Osteocyte (in vitro differentiated cells): ENCODE results near the gene GADL1. TPM values are rescaled to one million over a fixed set of nuclear protein-coding genes. Genes with fewer than 3 reads are reported as not detected.
A peak's percentile ranks its signal among the peaks of the same experiment; 100 is the strongest.

ENCODE experiments used
- DNase-seq: peaks from one replicate; pipeline ENCODE4 v3.0.0; 2021; ENCODE audit warnings: mixed read lengths; ENCODE audit not compliant: unreplicated experiment; ENCODE audit errors: extremely low spot score
- H3K27ac Mint-ChIP-seq: one replicate; pipeline ENCODE4 v1.8.0; 2021; ENCODE audit warnings: mild to moderate bottlenecking, mixed read lengths; ENCODE audit not compliant: unreplicated experiment
- H3K27me3 Mint-ChIP-seq: one replicate; pipeline ENCODE4 v1.8.0; 2021; ENCODE audit warnings: mixed read lengths; ENCODE audit not compliant: unreplicated experiment
- H3K36me3 Mint-ChIP-seq: one replicate; pipeline ENCODE4 v1.8.0; 2021; ENCODE audit warnings: mixed read lengths; ENCODE audit not compliant: unreplicated experiment
- H3K4me1 Mint-ChIP-seq: one replicate; pipeline ENCODE4 v1.8.0; 2021; ENCODE audit warnings: mixed read lengths; ENCODE audit not compliant: unreplicated experiment
- H3K4me3 Mint-ChIP-seq: one replicate; pipeline ENCODE4 v1.8.0; 2021; ENCODE audit warnings: mild to moderate bottlenecking, moderate library complexity, mixed read lengths; ENCODE audit not compliant: unreplicated experiment
- H3K9me3 Mint-ChIP-seq: one replicate; pipeline ENCODE4 v1.8.0; 2021; ENCODE audit warnings: mixed read lengths; ENCODE audit not compliant: unreplicated experiment
- total RNA-seq: library from RNA; stranded (reverse); gene quantifications from 2 replicates; pipeline ENCODE4 v1.2.1, GENCODE V29; 2021
- TF ChIP-seq, protein P1 (sequence below): fragments of 200-600 bp; sonication (generic); IDR thresholded peaks from 2 replicates; pipeline ENCODE4 v1.5.0; 2021; ENCODE audit warnings: antibody characterized with exemption, mild to moderate bottlenecking, moderate library complexity

Gene GADL1
- total RNA-seq, 1 donor from 2014 or later: not detected

DNA sequence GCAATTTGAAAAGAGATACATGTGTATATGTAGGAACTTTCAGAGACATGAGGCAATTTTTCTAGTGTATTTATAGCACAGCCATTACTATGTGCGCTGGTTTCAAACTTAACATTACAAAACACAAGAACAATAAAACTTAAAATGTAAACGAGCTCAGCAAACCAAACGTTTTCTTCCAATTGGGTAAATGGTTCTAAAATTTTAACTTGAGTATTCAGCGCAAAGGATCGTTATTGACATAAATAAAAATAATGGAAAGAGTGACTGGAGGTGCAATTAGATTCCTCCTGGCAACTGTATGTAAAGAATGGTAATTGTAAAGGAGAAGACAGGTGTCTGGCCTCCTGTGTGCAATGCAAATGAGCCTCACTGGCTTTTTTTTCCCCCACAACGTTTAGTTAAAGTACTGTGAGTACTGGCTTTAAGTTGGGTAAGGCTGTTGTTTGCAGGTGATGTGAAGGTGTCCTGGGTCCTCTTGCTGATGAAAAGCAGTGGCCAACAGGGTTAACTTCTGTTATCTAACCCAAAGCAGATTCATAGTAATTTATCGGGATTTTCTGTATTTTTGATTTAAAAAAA is 14.1 kb upstream of the GADL1 start:
- Mint-ChIP-seq H3K9me3 (no peaks in the 10 kb centered on the region), H3K4me1 (no peaks in the 10 kb centered on the region), H3K27ac (no peak overlapping the region), H3K36me3 (no peaks in the 10 kb centered on the region), H3K4me3 (no peak overlapping the region), H3K27me3 (peaks cover 8% of the 10 kb centered on the region)
- TF ChIP-seq, protein P1, sequence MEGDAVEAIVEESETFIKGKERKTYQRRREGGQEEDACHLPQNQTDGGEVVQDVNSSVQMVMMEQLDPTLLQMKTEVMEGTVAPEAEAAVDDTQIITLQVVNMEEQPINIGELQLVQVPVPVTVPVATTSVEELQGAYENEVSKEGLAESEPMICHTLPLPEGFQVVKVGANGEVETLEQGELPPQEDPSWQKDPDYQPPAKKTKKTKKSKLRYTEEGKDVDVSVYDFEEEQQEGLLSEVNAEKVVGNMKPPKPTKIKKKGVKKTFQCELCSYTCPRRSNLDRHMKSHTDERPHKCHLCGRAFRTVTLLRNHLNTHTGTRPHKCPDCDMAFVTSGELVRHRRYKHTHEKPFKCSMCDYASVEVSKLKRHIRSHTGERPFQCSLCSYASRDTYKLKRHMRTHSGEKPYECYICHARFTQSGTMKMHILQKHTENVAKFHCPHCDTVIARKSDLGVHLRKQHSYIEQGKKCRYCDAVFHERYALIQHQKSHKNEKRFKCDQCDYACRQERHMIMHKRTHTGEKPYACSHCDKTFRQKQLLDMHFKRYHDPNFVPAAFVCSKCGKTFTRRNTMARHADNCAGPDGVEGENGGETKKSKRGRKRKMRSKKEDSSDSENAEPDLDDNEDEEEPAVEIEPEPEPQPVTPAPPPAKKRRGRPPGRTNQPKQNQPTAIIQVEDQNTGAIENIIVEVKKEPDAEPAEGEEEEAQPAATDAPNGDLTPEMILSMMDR: no peak
- no peak for DNase-seq

DNA sequence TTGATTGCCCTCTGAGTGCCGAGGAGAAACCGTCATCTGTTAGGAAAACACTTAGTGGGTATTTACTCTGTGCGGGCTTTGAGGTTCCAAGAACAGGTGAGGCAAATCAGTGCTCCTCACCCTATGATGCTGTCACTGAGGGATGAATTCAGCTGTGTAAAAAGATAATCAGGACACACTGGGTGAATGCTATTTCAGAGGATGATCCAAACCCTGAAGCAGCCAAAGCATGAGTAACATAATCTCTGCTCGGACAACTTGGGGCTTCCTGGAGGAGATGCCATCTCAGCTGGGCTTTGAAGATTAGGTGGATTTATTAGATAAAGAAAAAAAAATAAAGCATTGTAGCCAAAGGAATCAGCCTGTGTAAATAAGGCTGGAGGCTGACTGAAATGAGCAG is 10.5 kb upstream of the GADL1 start:
- DNase-seq: no peak
- TF ChIP-seq, protein P1: no peak
- no peak overlapping the region for H3K4me3 Mint-ChIP-seq
- H3K27me3 Mint-ChIP-seq: peaks cover 5% of the 10 kb centered on the region
- no peaks in the 10 kb centered on the region for H3K4me1 Mint-ChIP-seq
- H3K27ac Mint-ChIP-seq: no peak overlapping the region
- H3K9me3 Mint-ChIP-seq: no peaks in the 10 kb centered on the region
- no peaks in the 10 kb centered on the region for H3K36me3 Mint-ChIP-seq

GRCh38 chr3:30895329-30895728 is 868 bp upstream of the GADL1 start:
- H3K4me3 Mint-ChIP-seq: peak overlapping the region; percentile 27

DNA sequence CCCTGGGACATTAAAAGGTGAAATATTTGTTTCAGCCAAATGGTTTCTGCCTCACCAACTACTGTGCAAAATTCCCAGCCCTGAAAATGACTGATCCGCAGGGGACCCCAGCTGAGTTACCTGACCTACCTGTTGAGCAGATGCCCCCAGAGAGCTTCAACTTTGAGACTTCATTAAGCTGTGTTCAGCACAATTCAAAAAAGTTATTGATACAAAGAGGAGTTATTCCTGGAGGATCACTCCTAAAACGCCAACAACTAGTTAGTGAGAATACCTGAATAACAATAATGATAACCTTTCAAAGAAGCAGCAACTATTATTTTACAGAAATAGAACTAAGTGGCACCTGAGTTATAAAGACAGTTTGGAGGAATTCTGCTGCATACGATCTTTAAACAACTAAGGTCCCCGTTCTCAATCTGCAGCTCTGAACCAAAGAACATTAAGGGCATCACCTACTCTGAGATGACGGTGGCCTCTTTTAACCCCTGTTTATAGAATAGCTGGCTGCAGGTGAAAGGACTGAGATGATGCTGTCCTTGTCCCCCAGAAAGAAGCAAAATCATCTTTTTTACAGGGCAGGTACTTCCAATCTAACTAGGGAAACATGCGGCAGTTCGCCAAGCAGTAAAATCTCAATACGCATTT is 659 bp downstream of the GADL1 start:
- Mint-ChIP-seq H3K27me3 (peaks cover 61% of the 10 kb centered on the region), H3K4me3 (peak overlapping the region; percentile 66), H3K4me1 (peaks cover 3% of the 10 kb centered on the region), H3K27ac (no peak overlapping the region), H3K36me3 (no peaks in the 10 kb centered on the region), H3K9me3 (no peaks in the 10 kb centered on the region)
- TF ChIP-seq, protein P1: no peak
- no peak for DNase-seq

More at GRCh38 chr3:30895329-30895728, 868 bp upstream of the GADL1 start:
- TF ChIP-seq, protein P1: no peak
- DNase-seq: no peak
- H3K27me3 Mint-ChIP-seq: peaks cover 55% of the 10 kb centered on the region
- no peaks in the 10 kb centered on the region for H3K9me3 Mint-ChIP-seq
- no peaks in the 10 kb centered on the region for H3K36me3 Mint-ChIP-seq
- peaks cover 3% of the 10 kb centered on the region for H3K4me1 Mint-ChIP-seq
- no peak overlapping the region for H3K27ac Mint-ChIP-seq

DNA sequence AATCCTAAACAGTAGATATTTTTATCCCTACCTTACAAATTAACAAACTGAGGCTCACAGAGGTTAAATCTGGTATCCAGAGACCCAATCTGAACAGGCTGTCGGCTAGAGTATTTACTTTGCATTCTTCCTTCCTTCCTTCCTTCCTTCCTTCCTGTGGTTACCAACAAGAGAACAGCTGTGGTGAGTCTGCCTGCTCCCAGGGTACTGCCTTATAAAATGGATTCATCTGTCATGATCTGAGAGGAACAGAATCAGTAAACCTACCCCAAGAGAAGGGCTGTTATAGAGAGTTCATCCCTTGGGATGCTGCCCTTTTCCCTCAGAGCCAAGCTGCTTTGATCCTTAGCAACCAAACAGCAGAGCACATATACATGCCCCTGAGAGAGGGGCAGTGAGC is 3.6 kb downstream of the GADL1 start:
- Mint-ChIP-seq H3K4me3 (no peak overlapping the region), H3K27me3 (peaks cover 66% of the 10 kb centered on the region), H3K4me1 (peaks cover 3% of the 10 kb centered on the region), H3K27ac (no peak overlapping the region), H3K36me3 (no peaks in the 10 kb centered on the region), H3K9me3 (no peaks in the 10 kb centered on the region)
- TF ChIP-seq, protein P1: no peak
- no peak for DNase-seq
